ENCODE results near the gene ACOT12.
"Not testable (repeated sequence)": the region's sequence is repeated elsewhere in the genome, so short reads cannot be mapped to it uniquely, and the experiment has no call there.

Gene ACOT12

GRCh38 chr5:81409896-81410295, 16.0 kb upstream of the ACOT12 start:
- no peak for TF ChIP-seq POLR2A (IDR thresholded peaks at IDR 0.05; ENCODE audit: low read depth, low read length)
- FAIRE-seq (no peak), DNase-seq (ENCODE audit: insufficient read length, low spot score) (no peak)

GRCh38 chr5:81409361-81409760, 15.4 kb upstream of the ACOT12 start:
- FAIRE-seq (no peak), DNase-seq (ENCODE audit: insufficient read length, low spot score) (no peak)
- TF ChIP-seq POLR2A (IDR thresholded peaks at IDR 0.05; ENCODE audit: low read depth, low read length): no peak

GRCh38 chr5:81408496-81408895, 14.6 kb upstream of the ACOT12 start:
- TF ChIP-seq POLR2A (IDR thresholded peaks at IDR 0.05; ENCODE audit: low read depth, low read length): no peak
- no peak for DNase-seq (ENCODE audit: insufficient read length, low spot score)
- no peak for FAIRE-seq

GRCh38 chr5:81407811-81408210, 13.9 kb upstream of the ACOT12 start:
- DNase-seq (ENCODE audit: insufficient read length, low spot score); FAIRE-seq: not testable (repeated sequence)

GRCh38 chr5:81405126-81405891, 11.4 kb upstream of the ACOT12 start:
- no peak for DNase-seq (ENCODE audit: insufficient read length, low spot score)
- FAIRE-seq: no peak
- no peak for TF ChIP-seq POLR2A (IDR thresholded peaks at IDR 0.05; ENCODE audit: low read depth, low read length)

- FAIRE-seq: no peak
- TF ChIP-seq POLR2A (IDR thresholded peaks at IDR 0.05; ENCODE audit: low read depth, low read length): no peak
These were observed 8.4 kb upstream of the ACOT12 start for GRCh38 chr5:81402192-81402930.

GRCh38 chr5:81401266-81401665, 7.3 kb upstream of the ACOT12 start:
- FAIRE-seq (no peak), DNase-seq (ENCODE audit: insufficient read length, low spot score) (no peak)
- no peak for TF ChIP-seq POLR2A (IDR thresholded peaks at IDR 0.05; ENCODE audit: low read depth, low read length)

More at GRCh38 chr5:81402192-81402930, 8.4 kb upstream of the ACOT12 start:
- DNase-seq (ENCODE audit: insufficient read length, low spot score): no peak

GRCh38 chr5:81400375-81400774, 6.4 kb upstream of the ACOT12 start:
- DNase-seq (ENCODE audit: insufficient read length, low spot score): no peak
- no peak for FAIRE-seq
- no peak for TF ChIP-seq POLR2A (IDR thresholded peaks at IDR 0.05; ENCODE audit: low read depth, low read length)

- no peak for FAIRE-seq
- no peak for TF ChIP-seq POLR2A (IDR thresholded peaks at IDR 0.05; ENCODE audit: low read depth, low read length)
- no peak for DNase-seq (ENCODE audit: insufficient read length, low spot score)
These were observed 4.8 kb upstream of the ACOT12 start for GRCh38 chr5:81398741-81399140.

GRCh38 chr5:81397176-81397575, 3.2 kb upstream of the ACOT12 start:
- FAIRE-seq (no peak), DNase-seq (ENCODE audit: insufficient read length, low spot score) (peak; percentile 18)
- TF ChIP-seq POLR2A (IDR thresholded peaks at IDR 0.05; ENCODE audit: low read depth, low read length): no peak

GRCh38 chr5:81395262-81395661, 1.3 kb upstream of the ACOT12 start:
- DNase-seq (ENCODE audit: insufficient read length, low spot score) (no peak), FAIRE-seq (no peak)
- no peak for TF ChIP-seq POLR2A (IDR thresholded peaks at IDR 0.05; ENCODE audit: low read depth, low read length)

GRCh38 chr5:81393430-81393782, 528 bp downstream of the ACOT12 start:
- TF ChIP-seq POLR2A (IDR thresholded peaks at IDR 0.05; ENCODE audit: low read depth, low read length): no peak
- FAIRE-seq: no peak

GRCh38 chr5:81389025-81389424, 4.9 kb downstream of the ACOT12 start:
- FAIRE-seq (no peak), DNase-seq (ENCODE audit: insufficient read length, low spot score) (no peak)
- no peak for TF ChIP-seq POLR2A (IDR thresholded peaks at IDR 0.05; ENCODE audit: low read depth, low read length)

More at GRCh38 chr5:81393430-81393782, 528 bp downstream of the ACOT12 start:
- no peak for DNase-seq (ENCODE audit: insufficient read length, low spot score)

- FAIRE-seq (no peak), DNase-seq (ENCODE audit: insufficient read length, low spot score) (no peak)
- TF ChIP-seq POLR2A (IDR thresholded peaks at IDR 0.05; ENCODE audit: low read depth, low read length): no peak
These were observed 5.8 kb downstream of the ACOT12 start for GRCh38 chr5:81388169-81388568.

GRCh38 chr5:81383867-81384266, 10.1 kb downstream of the ACOT12 start:
- FAIRE-seq (no peak), DNase-seq (ENCODE audit: insufficient read length, low spot score) (no peak)
- no peak for TF ChIP-seq POLR2A (IDR thresholded peaks at IDR 0.05; ENCODE audit: low read depth, low read length)
